Measurements from ENCODE around the gene SERTAD3.

GRCh38 chr19:40397568-40397906 is 46.6 kb downstream of the SERTAD3 start:
- TF ChIP-seq POLR2A (IDR thresholded peaks at IDR 0.05) (no peak), CTCF (IDR thresholded peaks at IDR 0.05) (no peak)
